DOHH2 (cell line): Measurements from ENCODE around the gene PTBP1.
"Not testable (repeated sequence)": the region's sequence is repeated elsewhere in the genome, so short reads cannot be mapped to it uniquely, and the experiment has no call there.

Experiments used
- H3F3A ChIP-seq: fragments of 200-600 bp; sonication (generic), shearing (Covaris generic); 2 replicates; pipeline ENCODE4 v1.6.0; 2016; ENCODE audit warnings: antibody characterized with exemption, mild to moderate bottlenecking; ENCODE audit not compliant: control insufficient read depth, insufficient read depth
- H3K27ac ChIP-seq: fragments of 200-600 bp; sonication (generic); 2 replicates; pipeline ENCODE4 v1.5.1; 2014; ENCODE audit warnings: low read depth, mild to moderate bottlenecking, low read length, moderate library complexity
- H3K27me3 ChIP-seq: fragments of 200-600 bp; sonication (generic); 2 replicates; pipeline ENCODE4 v1.6.1; 2014; ENCODE audit warnings: mild to moderate bottlenecking, low read length, mixed read lengths; ENCODE audit not compliant: control insufficient read depth
- H3K36me3 ChIP-seq: fragments of 200-600 bp; sonication (generic); 2 replicates; pipeline ENCODE4 v1.6.1; 2014; ENCODE audit warnings: mild to moderate bottlenecking, low read length, moderate library complexity, mixed read lengths; ENCODE audit not compliant: control insufficient read depth
- H3K4me1 ChIP-seq: fragments of 200-600 bp; sonication (generic); 2 replicates; pipeline ENCODE4 v1.6.1; 2014; ENCODE audit warnings: mild to moderate bottlenecking, low read length, mixed read lengths; ENCODE audit not compliant: control insufficient read depth
- H3K4me2 ChIP-seq: fragments of 200-600 bp; sonication (generic); 2 replicates; pipeline ENCODE4 v1.6.0; 2014; ENCODE audit warnings: mild to moderate bottlenecking, low read length, moderate library complexity
- H3K4me3 ChIP-seq: fragments of 200-600 bp; sonication (generic); 2 replicates; pipeline ENCODE4 v1.5.1; 2014; ENCODE audit warnings: mild to moderate bottlenecking, low read length, mixed read lengths
- H3K79me2 ChIP-seq: fragments of 200-600 bp; sonication (generic); 2 replicates; pipeline ENCODE4 v1.6.1; 2014; ENCODE audit warnings: mild to moderate bottlenecking, low read length, mixed read lengths; ENCODE audit not compliant: control insufficient read depth
- H3K9me2 ChIP-seq: fragments of 200-600 bp; sonication (generic); replicated peaks from 2 replicates; pipeline ENCODE4 v1.6.1; 2014; ENCODE audit warnings: mild to moderate bottlenecking, low read length, mixed read lengths; ENCODE audit not compliant: control insufficient read depth
- H3K9me3 ChIP-seq: fragments of 200-600 bp; sonication (generic); 2 replicates; pipeline ENCODE4 v1.6.1; 2014; ENCODE audit warnings: antibody characterized with exemption, low read length, mixed read lengths; ENCODE audit not compliant: control insufficient read depth, insufficient read depth
- H4K20me1 ChIP-seq: fragments of 200-600 bp; sonication (generic); 2 replicates; pipeline ENCODE4 v1.6.0; 2014; ENCODE audit warnings: low read depth, mild to moderate bottlenecking, antibody characterized with exemption, low read length, moderate library complexity; ENCODE audit not compliant: control insufficient read depth, insufficient read depth
- EZH2phosphoT487 ChIP-seq: fragments of 200-600 bp; sonication (generic); IDR thresholded peaks from 2 replicates; pipeline ENCODE4 v1.6.1; 2017; ENCODE audit warnings: borderline replicate concordance, mild to moderate bottlenecking, antibody characterized with exemption, low read length, moderate library complexity, mixed read lengths
- TF ChIP-seq, protein P1 (sequence below): fragments of 200-600 bp; sonication (generic); IDR thresholded peaks from one replicate; pipeline ENCODE4 v1.5.1; 2014; ENCODE audit warnings: antibody characterized with exemption, mild to moderate bottlenecking, low read depth, low read length; ENCODE audit not compliant: poor library complexity, severe bottlenecking

Gene PTBP1

DNA sequence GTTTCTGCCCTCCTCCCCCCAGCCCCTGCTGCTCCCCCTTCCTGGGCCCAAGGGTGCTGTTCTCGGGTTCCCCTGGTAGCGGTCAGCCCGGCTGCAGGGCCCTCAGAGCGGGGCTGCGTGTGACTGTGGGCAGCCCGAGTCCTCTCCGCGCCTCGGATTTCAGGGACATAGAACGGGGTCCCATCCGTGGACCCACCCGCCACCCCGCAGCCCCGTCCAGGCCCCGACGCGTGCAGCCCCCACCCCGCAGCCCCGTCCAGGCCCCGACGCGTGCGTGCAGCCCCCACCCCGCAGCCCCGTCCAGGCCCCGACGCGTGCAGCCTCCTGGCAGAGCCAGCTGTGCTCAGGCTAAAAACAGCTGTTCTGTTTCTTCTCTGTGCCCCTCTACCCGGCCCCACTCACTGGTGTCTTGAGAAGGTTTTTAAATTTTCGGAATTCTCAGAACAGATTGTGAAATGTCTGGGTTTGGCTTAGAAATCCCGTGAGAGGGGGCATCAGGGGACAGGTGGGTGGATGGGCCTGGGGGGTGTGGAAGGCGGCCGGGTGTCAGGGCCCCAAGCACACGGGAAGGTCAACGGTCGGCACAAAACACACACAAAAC lies 38.1 kb downstream of the PTBP1 start:
- no peak overlapping the region for H3K4me3 ChIP-seq

DNA sequence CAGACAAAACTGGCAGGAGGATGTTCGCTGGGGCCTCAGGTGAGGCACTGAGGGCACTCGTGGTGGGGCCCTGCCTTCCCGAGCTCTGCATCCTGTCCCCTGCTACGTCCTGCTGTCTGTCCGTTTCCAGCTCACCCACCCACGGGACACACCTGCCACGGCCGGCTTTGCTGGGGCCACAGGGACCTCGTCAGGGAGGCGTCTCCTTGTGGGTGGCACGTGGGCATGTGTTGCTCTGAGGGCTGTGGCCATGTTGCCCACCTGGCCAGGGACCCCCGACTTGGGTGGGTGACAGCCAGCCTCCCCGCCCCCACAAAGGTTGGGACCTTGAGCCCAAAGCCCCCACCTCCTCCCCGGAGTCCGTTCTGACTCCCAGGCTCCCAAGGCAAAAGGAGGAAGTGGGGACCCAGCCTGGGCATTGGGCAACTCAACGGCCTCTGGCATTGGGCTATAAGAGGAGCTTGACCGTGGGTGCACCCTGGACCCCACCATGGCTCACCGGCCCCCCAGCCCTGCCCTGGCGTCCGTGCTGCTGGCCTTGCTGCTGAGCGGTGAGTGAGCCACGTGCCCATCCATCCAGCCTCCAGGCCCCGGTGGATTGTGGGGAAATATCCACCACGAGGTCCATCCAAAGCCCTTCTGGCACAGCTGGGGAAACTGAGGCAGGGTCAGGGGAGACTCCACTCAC lies 43.4 kb downstream of the PTBP1 start, which contains the start of gene PRTN3:
Gene PRTN3, plus strand, starts transcription at position 481 of the 688 bp plus-strand sequence. Its CDS starts 10 bp downstream, at position 491.
- no peaks in the 10 kb centered on the region for H3K79me2 ChIP-seq
- H3K9me2 ChIP-seq: no peaks in the 10 kb centered on the region
- no peaks in the 10 kb centered on the region for H3K9me3 ChIP-seq
- TF ChIP-seq EZH2phosphoT487: no peak
- TF ChIP-seq, protein P1, sequence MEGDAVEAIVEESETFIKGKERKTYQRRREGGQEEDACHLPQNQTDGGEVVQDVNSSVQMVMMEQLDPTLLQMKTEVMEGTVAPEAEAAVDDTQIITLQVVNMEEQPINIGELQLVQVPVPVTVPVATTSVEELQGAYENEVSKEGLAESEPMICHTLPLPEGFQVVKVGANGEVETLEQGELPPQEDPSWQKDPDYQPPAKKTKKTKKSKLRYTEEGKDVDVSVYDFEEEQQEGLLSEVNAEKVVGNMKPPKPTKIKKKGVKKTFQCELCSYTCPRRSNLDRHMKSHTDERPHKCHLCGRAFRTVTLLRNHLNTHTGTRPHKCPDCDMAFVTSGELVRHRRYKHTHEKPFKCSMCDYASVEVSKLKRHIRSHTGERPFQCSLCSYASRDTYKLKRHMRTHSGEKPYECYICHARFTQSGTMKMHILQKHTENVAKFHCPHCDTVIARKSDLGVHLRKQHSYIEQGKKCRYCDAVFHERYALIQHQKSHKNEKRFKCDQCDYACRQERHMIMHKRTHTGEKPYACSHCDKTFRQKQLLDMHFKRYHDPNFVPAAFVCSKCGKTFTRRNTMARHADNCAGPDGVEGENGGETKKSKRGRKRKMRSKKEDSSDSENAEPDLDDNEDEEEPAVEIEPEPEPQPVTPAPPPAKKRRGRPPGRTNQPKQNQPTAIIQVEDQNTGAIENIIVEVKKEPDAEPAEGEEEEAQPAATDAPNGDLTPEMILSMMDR: no peak
- peaks cover 10% of the 10 kb centered on the region for H3K4me1 ChIP-seq
- H3K27ac ChIP-seq: no peak within 1 kb of the TSS
- no peaks in the 10 kb centered on the region for H4K20me1 ChIP-seq
- no peaks in the 10 kb centered on the region for H3K36me3 ChIP-seq
- no peak within 1 kb of the TSS for H3K4me3 ChIP-seq
- no peak within 1 kb of the TSS for H3K4me2 ChIP-seq
- H3K27me3 ChIP-seq: peaks cover 7% of the 10 kb centered on the region
- H3F3A ChIP-seq: no peaks in the 10 kb centered on the region

More for the DNA sequence above, 38.1 kb downstream of the PTBP1 start:
- Histone ChIP-seq H3K9me2 (no peaks in the 10 kb centered on the region), H3F3A (no peaks in the 10 kb centered on the region), H3K27me3 (no peaks in the 10 kb centered on the region), H3K9me3 (no peaks in the 10 kb centered on the region), H3K4me2 (no peak overlapping the region), H3K36me3 (no peaks in the 10 kb centered on the region), H3K79me2 (no peaks in the 10 kb centered on the region), H3K4me1 (no peaks in the 10 kb centered on the region), H3K27ac (no peak overlapping the region), H4K20me1 (no peaks in the 10 kb centered on the region)
- TF ChIP-seq, protein P1: no peak
- TF ChIP-seq EZH2phosphoT487: no peak

DNA sequence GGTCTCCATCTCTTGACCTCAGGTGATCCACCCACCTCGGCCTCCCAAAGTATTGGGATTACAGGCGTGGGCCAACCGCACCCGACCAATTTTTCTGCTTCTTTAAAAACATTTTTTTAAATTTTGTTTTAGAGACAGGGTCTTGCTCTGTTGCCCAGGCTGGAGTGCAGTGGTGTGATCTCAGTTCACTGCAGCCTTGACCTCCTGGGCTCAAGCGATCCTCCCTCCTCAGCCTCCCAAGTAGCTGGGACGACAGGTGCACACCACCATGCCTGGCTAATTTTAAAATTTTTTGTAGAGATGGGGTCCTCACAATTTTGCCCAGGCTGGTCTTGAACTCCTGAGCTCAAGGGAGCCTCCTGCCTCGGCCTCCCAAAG lies 45.5 kb downstream of the PTBP1 start:
- not testable (repeated sequence) for H3F3A ChIP-seq, H3K79me2 ChIP-seq, H4K20me1 ChIP-seq, H3K27me3 ChIP-seq, H3K9me2 ChIP-seq, H3K4me2 ChIP-seq, H3K9me3 ChIP-seq, H3K36me3 ChIP-seq, H3K4me3 ChIP-seq, H3K27ac ChIP-seq
- peaks cover 15% of the 10 kb centered on the region for H3K4me1 ChIP-seq

DNA sequence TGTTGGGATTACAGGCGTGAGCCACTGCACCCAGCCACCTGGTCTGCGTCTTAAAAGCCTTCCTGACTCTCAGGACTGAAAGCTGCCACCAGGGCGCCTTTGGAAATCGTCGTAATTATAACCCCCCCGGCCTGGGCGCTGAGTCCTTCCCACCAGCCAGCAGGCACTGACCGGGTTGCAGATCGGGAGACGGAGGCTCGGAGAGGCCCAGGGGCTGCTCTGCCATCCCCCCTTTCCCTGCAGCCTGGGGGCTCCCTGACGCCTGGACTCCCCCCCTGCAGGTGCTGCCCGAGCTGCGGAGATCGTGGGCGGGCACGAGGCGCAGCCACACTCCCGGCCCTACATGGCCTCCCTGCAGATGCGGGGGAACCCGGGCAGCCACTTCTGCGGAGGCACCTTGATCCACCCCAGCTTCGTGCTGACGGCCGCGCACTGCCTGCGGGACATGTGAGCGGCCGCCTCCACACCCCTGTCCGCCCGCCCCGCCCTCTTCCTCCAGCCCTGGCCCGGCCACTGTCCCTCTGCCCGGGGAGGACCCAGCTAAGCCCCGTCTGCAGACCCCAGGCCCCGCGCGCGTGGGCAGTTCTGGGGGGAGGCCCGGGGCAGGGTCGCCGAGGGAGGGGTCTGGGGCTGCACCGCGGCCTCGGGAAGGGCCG lies 46.1 kb downstream of the PTBP1 start:
- H3K27ac ChIP-seq: no peak overlapping the region
- no peaks in the 10 kb centered on the region for H3K36me3 ChIP-seq
- H3K4me2 ChIP-seq: no peak overlapping the region
- TF ChIP-seq, protein P1: no peak
- no peak for TF ChIP-seq EZH2phosphoT487
- H4K20me1 ChIP-seq: no peaks in the 10 kb centered on the region
- peaks cover 10% of the 10 kb centered on the region for H3K27me3 ChIP-seq
- H3K4me3 ChIP-seq: no peak overlapping the region
- H3K9me2 ChIP-seq: no peaks in the 10 kb centered on the region
- peaks cover 15% of the 10 kb centered on the region for H3K4me1 ChIP-seq
- H3K79me2 ChIP-seq: no peaks in the 10 kb centered on the region
- no peaks in the 10 kb centered on the region for H3F3A ChIP-seq
- no peaks in the 10 kb centered on the region for H3K9me3 ChIP-seq
